Measurements from ENCODE around the gene RUFY4. TPM values are rescaled to one million over a fixed set of nuclear protein-coding genes. Genes with fewer than 3 reads are reported as not detected.

RUFY4 gene
- total and polyA plus RNA-seq, 2 donors (not counting 3 experiments of a cell fraction or from before 2014, with no cell fraction given): not detected

GRCh38 chr2:218089259-218089658 lies 20.2 kb downstream of the RUFY4 start:
- H2AFZ ChIP-seq (ENCODE audit: low read depth, low read length): no peak overlapping the region
- no peak overlapping the region for H3K4me2 ChIP-seq (ENCODE audit: insufficient read depth, low read length)
- H3K9me3 ChIP-seq (replicated peaks; ENCODE audit: control insufficient read depth, insufficient read depth, low read length): no peaks in the 10 kb centered on the region
- H3K9me1 ChIP-seq (replicated peaks; ENCODE audit: control insufficient read depth, extremely low read depth, insufficient read depth, low read length): no peaks in the 10 kb centered on the region
- no peak overlapping the region for H3K27ac ChIP-seq (ENCODE audit: insufficient read depth, low read depth, low read length)
- ChIA-PET CTCF (no interaction called here), POLR2A (no interaction called here)
- intact Hi-C loops (cut with micrococcal nuclease) (no loop called here), dilution Hi-C loops (cut with MboI; ENCODE audit: extremely low pct_ligation_motif_present, low sequenced_read_pairs) (no loop called here)
- H3K79me2 ChIP-seq (ENCODE audit: control insufficient read depth, insufficient read depth, low read length): no peaks in the 10 kb centered on the region
- DNase-seq (ENCODE audit: low read depth, low spot score) (no peak), FAIRE-seq (no peak)
- TF ChIP-seq POLR2AphosphoS5 (IDR thresholded peaks at IDR 0.05; ENCODE audit: insufficient read depth, low read depth, low read length) (no peak), CTCF (IDR thresholded peaks at IDR 0.05; ENCODE audit: extremely low read depth in 1 of 2, insufficient read depth in 1 of 2, low read depth in 1 of 2, low read length in 2 of 2) (no peak), MYC (IDR thresholded peaks at IDR 0.05; ENCODE audit: low read depth, low read length) (no peak), GATA2 (IDR thresholded peaks at IDR 0.05; ENCODE audit: insufficient read depth, insufficient read length, low read depth, low read length) (no peak), FOS (IDR thresholded peaks at IDR 0.05; ENCODE audit: borderline replicate concordance, insufficient read depth, low read length) (no peak), MAX (IDR thresholded peaks at IDR 0.05; ENCODE audit: insufficient read depth, insufficient read length) (no peak), JUN (IDR thresholded peaks at IDR 0.05; ENCODE audit: borderline replicate concordance, insufficient read depth, insufficient read length, low read depth) (no peak), POLR2A (IDR thresholded peaks at IDR 0.05; ENCODE audit: low read depth, low read length) (no peak)
- H3K4me3 ChIP-seq (replicated peaks in 1 of 3; ENCODE audit: insufficient read depth in 1 of 3, low read depth in 1 of 3, low read length in 3 of 3): no peak overlapping the region
- peaks cover 0 to 4% of the 10 kb centered on the region in 2 experiments for H3K27me3 ChIP-seq (ENCODE audit: control insufficient read depth in 2 of 2, insufficient read depth in 2 of 2, low read length in 2 of 2)
- no peak overlapping the region for H3K9ac ChIP-seq (replicated peaks; ENCODE audit: extremely low read depth, insufficient read depth, low read length)
- no TSS peak for BruUV-seq (replicated peaks)
- no peaks in the 10 kb centered on the region for H3K4me1 ChIP-seq (ENCODE audit: control insufficient read depth, extremely low read depth, insufficient read depth, low read length)
- H3K36me3 ChIP-seq (ENCODE audit: control insufficient read depth in 2 of 2, extremely low read depth in 1 of 2, insufficient read depth in 2 of 2, low read length in 2 of 2): no peaks in the 10 kb centered on the region
- H4K20me1 ChIP-seq (replicated peaks; ENCODE audit: control insufficient read depth, extremely low read depth, insufficient read depth, low read length): no peaks in the 10 kb centered on the region

Data from endothelial cell of umbilical vein (primary cell).